ENCODE results near the gene NHLRC3. TPM values are rescaled to one million over a fixed set of nuclear protein-coding genes. Genes with fewer than 3 reads are reported as not detected.
"Not testable (repeated sequence)": the region's sequence is repeated elsewhere in the genome, so short reads cannot be mapped to it uniquely, and the experiment has no call there.

Gene NHLRC3
- total RNA-seq, 1 donor from 2014 or later, result 24.7 TPM

- intact Hi-C loops (cut with micrococcal nuclease), result loop anchor here (2.0 to 10.0 kb wide), 5 partner anchors 563 to 1984 kb away; partner anchors contain the start of genes COG6, LHFPL6, MRPS31 and SUPT20H
Observed at GRCh38 chr13:39039041-39039440, 785 bp downstream of the NHLRC3 start.

- intact Hi-C loops (cut with micrococcal nuclease), result no loop called here
Observed at GRCh38 chr13:39040206-39040605, 1.9 kb downstream of the NHLRC3 start.

GRCh38 chr13:39044536-39044935 is 6.3 kb downstream of the NHLRC3 start:
- intact Hi-C loops (cut with micrococcal nuclease), result no loop called here

GRCh38 chr13:39047560-39047959 is 9.3 kb downstream of the NHLRC3 start:
- intact Hi-C loops (cut with micrococcal nuclease), result no loop called here

GRCh38 chr13:39048806-39049205 is 10.6 kb downstream of the NHLRC3 start:
- intact Hi-C loops (cut with micrococcal nuclease), result no loop called here

- intact Hi-C loops (cut with micrococcal nuclease), result no loop called here
Observed at GRCh38 chr13:39049274-39049673, 11.0 kb downstream of the NHLRC3 start.

GRCh38 chr13:39051157-39051556 is 12.9 kb downstream of the NHLRC3 start:
- intact Hi-C loops (cut with micrococcal nuclease), result loop anchor here (1.0 to 10.0 kb wide), 3 partner anchors 212 to 624 kb away; no protein-coding TSS in a partner anchor

GRCh38 chr13:39052944-39053343 is 14.7 kb downstream of the NHLRC3 start:
- intact Hi-C loops (cut with micrococcal nuclease), result loop anchor here (10.0 kb wide), 1 partner anchor 622 kb away; no protein-coding TSS in a partner anchor

- intact Hi-C loops (cut with micrococcal nuclease), result loop anchor here (10.0 kb wide), 1 partner anchor 621 kb away; no protein-coding TSS in a partner anchor
Observed at GRCh38 chr13:39054112-39054511, 15.9 kb downstream of the NHLRC3 start.

- intact Hi-C loops (cut with micrococcal nuclease), result loop anchor here (10.0 kb wide), 1 partner anchor 619 kb away; no protein-coding TSS in a partner anchor
Observed at GRCh38 chr13:39056018-39056417, 17.8 kb downstream of the NHLRC3 start.

- intact Hi-C loops (cut with micrococcal nuclease), result loop anchor here (10.0 kb wide), 1 partner anchor 617 kb away; no protein-coding TSS in a partner anchor
Observed at GRCh38 chr13:39058040-39058439, 19.8 kb downstream of the NHLRC3 start.

- intact Hi-C loops (cut with micrococcal nuclease), result no loop called here
Observed at GRCh38 chr13:39062004-39062403, 23.7 kb downstream of the NHLRC3 start.

GRCh38 chr13:39072842-39073241 is 34.6 kb downstream of the NHLRC3 start:
- intact Hi-C loops (cut with micrococcal nuclease), result no loop called here

- intact Hi-C loops (cut with micrococcal nuclease), result no loop called here
Observed at GRCh38 chr13:39073983-39074382, 35.7 kb downstream of the NHLRC3 start.

GRCh38 chr13:39086251-39086945 is 48.1 kb downstream of the NHLRC3 start:
- intact Hi-C loops (cut with micrococcal nuclease), result not testable (repeated sequence)

- intact Hi-C loops (cut with micrococcal nuclease), result no loop called here
Observed at GRCh38 chr13:39091586-39091985, 53.3 kb downstream of the NHLRC3 start.

- intact Hi-C loops (cut with micrococcal nuclease), result no loop called here
Observed at GRCh38 chr13:39095500-39095899, 57.2 kb downstream of the NHLRC3 start.

GRCh38 chr13:39099231-39099630 is 61.0 kb downstream of the NHLRC3 start:
- intact Hi-C loops (cut with micrococcal nuclease), result no loop called here

Other genes with a start within 250 kb of the NHLRC3 start
- gene STOML3, start 47.6 kb upstream of the NHLRC3 start, total RNA-seq, result not detected in 2 replicates
- gene PROSER1, start 367 bp upstream of the NHLRC3 start, total RNA-seq, result 59.4 and 68.8 TPM in 2 replicates